ENCODE data around the gene FOS.

Gene FOS

GRCh38 chr14:75262641-75263040 lies 16.0 kb upstream of the FOS start:
- H3K4me1 ChIP-seq (ENCODE audit: control insufficient read depth, insufficient read depth, low read length) = peaks cover 16% of the 10 kb centered on the region
- no peaks in the 10 kb centered on the region for H3K9me3 ChIP-seq (ENCODE audit: control insufficient read depth, insufficient read depth, low read depth, low read length)
- H3K27ac ChIP-seq (ENCODE audit: extremely low read depth, low read depth, low read length) = no peak overlapping the region
- CTCF ChIA-PET = no interaction called here
- POLR2A ChIA-PET = no interaction called here
- no peak for TF ChIP-seq KLF7 (tag by site-specific recombination; IDR thresholded peaks at IDR 0.05; ENCODE audit: borderline replicate concordance)
- TF ChIP-seq ZNF621 (tag by site-specific recombination; IDR thresholded peaks at IDR 0.05) = no peak
- no peak for TF ChIP-seq SALL2 (tag by site-specific recombination; IDR thresholded peaks at IDR 0.05; ENCODE audit: borderline replicate concordance)
- TF ChIP-seq, protein P1, sequence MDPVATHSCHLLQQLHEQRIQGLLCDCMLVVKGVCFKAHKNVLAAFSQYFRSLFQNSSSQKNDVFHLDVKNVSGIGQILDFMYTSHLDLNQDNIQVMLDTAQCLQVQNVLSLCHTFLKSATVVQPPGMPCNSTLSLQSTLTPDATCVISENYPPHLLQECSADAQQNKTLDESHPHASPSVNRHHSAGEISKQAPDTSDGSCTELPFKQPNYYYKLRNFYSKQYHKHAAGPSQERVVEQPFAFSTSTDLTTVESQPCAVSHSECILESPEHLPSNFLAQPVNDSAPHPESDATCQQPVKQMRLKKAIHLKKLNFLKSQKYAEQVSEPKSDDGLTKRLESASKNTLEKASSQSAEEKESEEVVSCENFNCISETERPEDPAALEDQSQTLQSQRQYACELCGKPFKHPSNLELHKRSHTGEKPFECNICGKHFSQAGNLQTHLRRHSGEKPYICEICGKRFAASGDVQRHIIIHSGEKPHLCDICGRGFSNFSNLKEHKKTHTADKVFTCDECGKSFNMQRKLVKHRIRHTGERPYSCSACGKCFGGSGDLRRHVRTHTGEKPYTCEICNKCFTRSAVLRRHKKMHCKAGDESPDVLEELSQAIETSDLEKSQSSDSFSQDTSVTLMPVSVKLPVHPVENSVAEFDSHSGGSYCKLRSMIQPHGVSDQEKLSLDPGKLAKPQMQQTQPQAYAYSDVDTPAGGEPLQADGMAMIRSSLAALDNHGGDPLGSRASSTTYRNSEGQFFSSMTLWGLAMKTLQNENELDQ (tag by site-specific recombination; IDR thresholded peaks at IDR 0.05; ENCODE audit: low read depth) = no peak
- TF ChIP-seq ZNF202 (tag by site-specific recombination; IDR thresholded peaks at IDR 0.05; ENCODE audit: borderline replicate concordance) = no peak
- TF ChIP-seq HIC1 (tag by site-specific recombination; IDR thresholded peaks at IDR 0.05) = no peak
- no peak for TF ChIP-seq ZNF792 (tag by site-specific recombination; IDR thresholded peaks at IDR 0.05)
- no peaks in the 10 kb centered on the region for H3K36me3 ChIP-seq (ENCODE audit: control insufficient read depth in 2 of 2, insufficient read depth in 1 of 2, low read length in 2 of 2)
- no peak overlapping the region for H3K4me3 ChIP-seq (ENCODE audit: low read depth, low read length)

- Histone ChIP-seq H3K27ac (ENCODE audit: extremely low read depth, low read depth, low read length) (no peak overlapping the region), H3K9me3 (ENCODE audit: control insufficient read depth, insufficient read depth, low read depth, low read length) (no peaks in the 10 kb centered on the region), H3K4me1 (ENCODE audit: control insufficient read depth, insufficient read depth, low read length) (peaks cover 13% of the 10 kb centered on the region), H3K36me3 (ENCODE audit: control insufficient read depth in 2 of 2, insufficient read depth in 1 of 2, low read length in 2 of 2) (no peaks in the 10 kb centered on the region), H3K4me3 (ENCODE audit: low read depth, low read length) (no peak overlapping the region)
- ChIA-PET CTCF (no interaction called here), POLR2A (no interaction called here)
- no peak for TF ChIP-seq ZNF121 (tag by site-specific recombination; IDR thresholded peaks at IDR 0.05)
Measured at GRCh38 chr14:75264036-75264435, 14.6 kb upstream of the FOS start.

GRCh38 chr14:75267141-75267721 lies 11.4 kb upstream of the FOS start:
- ChIA-PET POLR2A (interaction anchor here (1.0 kb wide), 1 partner anchor 8 kb away, joined by 5 read pairs; no protein-coding TSS in a partner anchor), CTCF (no interaction called here)
- Histone ChIP-seq H3K4me1 (ENCODE audit: control insufficient read depth, insufficient read depth, low read length) (no peaks in the 10 kb centered on the region), H3K36me3 (ENCODE audit: control insufficient read depth in 2 of 2, insufficient read depth in 1 of 2, low read length in 2 of 2) (no peaks in the 10 kb centered on the region), H3K4me3 (ENCODE audit: low read depth, low read length) (no peak overlapping the region), H3K27ac (ENCODE audit: extremely low read depth, low read depth, low read length) (no peak overlapping the region), H3K9me3 (ENCODE audit: control insufficient read depth, insufficient read depth, low read depth, low read length) (no peaks in the 10 kb centered on the region)
- TF ChIP-seq ZNF621 (tag by site-specific recombination; IDR thresholded peaks at IDR 0.05) (no peak), ZNF510 (tag by site-specific recombination; IDR thresholded peaks at IDR 0.05; ENCODE audit: insufficient replicate concordance) (no peak), ZNF404 (tag by site-specific recombination; IDR thresholded peaks at IDR 0.05) (no peak), ZNF302 (tag by site-specific recombination; IDR thresholded peaks at IDR 0.05; ENCODE audit: low read depth) (no peak), SP3 (tag by site-specific recombination; IDR thresholded peaks at IDR 0.05) (no peak), ZNF416 (tag by site-specific recombination; IDR thresholded peaks at IDR 0.05) (no peak), ZNF560 (tag by site-specific recombination; IDR thresholded peaks at IDR 0.05; ENCODE audit: borderline replicate concordance) (no peak), ZNF174 (tag by site-specific recombination; IDR thresholded peaks at IDR 0.05) (no peak)
